ENCODE data around the gene CD44.

The CD44 gene

DNA sequence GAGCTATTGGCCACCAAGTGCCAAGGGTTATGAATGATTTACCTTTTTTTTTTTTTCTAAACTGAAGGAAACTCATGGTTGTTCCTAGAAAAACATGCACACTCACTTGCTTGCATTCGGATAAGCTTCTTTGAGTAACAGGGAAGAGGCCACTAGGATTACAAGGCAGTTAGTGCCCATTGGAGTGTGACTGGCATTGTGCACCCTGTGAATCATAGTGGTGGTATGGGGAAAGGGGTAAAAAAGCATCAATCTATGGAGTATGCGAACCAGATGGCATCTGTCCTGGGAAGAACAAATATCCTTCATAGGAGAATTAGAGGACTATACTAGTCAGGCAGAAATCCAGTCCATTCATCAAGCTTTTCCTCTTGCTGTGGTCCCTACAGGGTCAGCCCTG lies 24.2 kb downstream of the CD44 start:
- H3K27ac ChIP-seq: no peak overlapping the region
- peak; percentile 65 for DNase-seq
- H3K36me3 ChIP-seq: no peaks in the 10 kb centered on the region
- H3K4me3 ChIP-seq (ENCODE audit: low read depth, low read length): no peak overlapping the region
- TF ChIP-seq, protein P1, sequence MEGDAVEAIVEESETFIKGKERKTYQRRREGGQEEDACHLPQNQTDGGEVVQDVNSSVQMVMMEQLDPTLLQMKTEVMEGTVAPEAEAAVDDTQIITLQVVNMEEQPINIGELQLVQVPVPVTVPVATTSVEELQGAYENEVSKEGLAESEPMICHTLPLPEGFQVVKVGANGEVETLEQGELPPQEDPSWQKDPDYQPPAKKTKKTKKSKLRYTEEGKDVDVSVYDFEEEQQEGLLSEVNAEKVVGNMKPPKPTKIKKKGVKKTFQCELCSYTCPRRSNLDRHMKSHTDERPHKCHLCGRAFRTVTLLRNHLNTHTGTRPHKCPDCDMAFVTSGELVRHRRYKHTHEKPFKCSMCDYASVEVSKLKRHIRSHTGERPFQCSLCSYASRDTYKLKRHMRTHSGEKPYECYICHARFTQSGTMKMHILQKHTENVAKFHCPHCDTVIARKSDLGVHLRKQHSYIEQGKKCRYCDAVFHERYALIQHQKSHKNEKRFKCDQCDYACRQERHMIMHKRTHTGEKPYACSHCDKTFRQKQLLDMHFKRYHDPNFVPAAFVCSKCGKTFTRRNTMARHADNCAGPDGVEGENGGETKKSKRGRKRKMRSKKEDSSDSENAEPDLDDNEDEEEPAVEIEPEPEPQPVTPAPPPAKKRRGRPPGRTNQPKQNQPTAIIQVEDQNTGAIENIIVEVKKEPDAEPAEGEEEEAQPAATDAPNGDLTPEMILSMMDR (IDR thresholded peaks at IDR 0.05; ENCODE audit: low read depth, low read length): no peak
- H3K9me3 ChIP-seq (ENCODE audit: severe bottlenecking): no peaks in the 10 kb centered on the region
- no peaks in the 10 kb centered on the region for H3K27me3 ChIP-seq (ENCODE audit: insufficient read depth, low read depth, severe bottlenecking)

DNA sequence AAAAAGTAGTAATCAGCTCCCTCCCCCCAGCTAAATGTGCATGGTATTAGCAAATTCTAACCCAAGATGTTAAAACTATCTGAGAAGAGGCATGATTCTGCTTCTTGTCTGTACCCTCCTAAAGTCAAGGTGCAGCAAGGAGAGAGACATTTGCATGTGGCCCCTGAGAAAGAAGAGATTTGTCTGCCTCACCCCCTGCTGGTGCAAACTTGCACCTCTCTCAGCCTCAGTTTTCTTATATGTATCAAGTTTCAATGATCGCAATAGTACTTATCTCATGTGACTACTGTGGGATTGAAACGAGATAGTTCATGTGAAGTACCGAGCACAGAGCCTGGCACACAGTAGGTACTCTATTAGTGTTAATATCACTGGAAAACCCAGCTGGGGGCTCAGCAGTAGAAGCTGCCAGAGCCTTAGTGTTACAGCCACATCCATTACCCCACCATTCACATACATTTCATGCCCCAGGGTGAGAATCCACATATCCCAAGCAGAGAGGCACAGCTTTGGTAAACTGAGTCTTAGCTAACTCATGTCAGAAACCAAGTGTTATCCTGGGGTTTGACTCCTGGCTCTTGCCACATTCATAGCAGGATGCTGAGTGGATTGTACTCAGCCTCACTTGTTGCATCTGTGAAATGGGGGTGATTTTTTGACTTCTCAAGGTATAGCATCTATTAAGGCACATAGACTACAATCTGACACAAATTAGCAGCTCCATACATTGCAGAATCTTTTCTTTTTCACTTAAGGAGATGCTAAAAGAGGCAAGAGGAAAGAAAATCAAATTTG lies 24.9 kb downstream of the CD44 start:
- Histone ChIP-seq H3K27me3 (ENCODE audit: insufficient read depth, low read depth, severe bottlenecking) (no peaks in the 10 kb centered on the region), H3K9me3 (ENCODE audit: severe bottlenecking) (no peaks in the 10 kb centered on the region), H3K36me3 (no peaks in the 10 kb centered on the region), H3K4me3 (ENCODE audit: low read depth, low read length) (no peak overlapping the region), H3K27ac (peak overlapping the region; percentile 12; the same call in 1 of the 2 replicates)
- TF ChIP-seq, protein P1 (IDR thresholded peaks at IDR 0.05; ENCODE audit: low read depth, low read length): peak; percentile 51
- peak; percentile 39 for DNase-seq

DNA sequence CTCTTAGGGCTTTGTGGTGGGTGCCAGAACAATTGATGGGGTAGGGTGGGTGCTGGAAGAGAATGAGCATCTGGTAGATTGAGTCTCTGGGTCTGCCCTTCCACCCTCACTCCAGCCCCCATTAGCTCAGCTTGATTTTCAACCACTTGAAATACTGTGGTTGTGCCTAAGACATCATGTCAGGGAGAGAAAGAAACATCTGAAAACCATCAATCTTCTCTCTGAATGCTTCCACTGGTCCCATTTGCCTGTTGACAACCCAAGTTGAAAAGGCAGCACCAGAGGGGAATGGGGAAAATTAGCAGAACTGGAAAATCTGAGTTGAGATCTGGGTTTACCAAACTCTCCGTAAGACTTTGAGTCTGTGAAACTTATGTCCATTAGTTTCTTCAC lies 26.1 kb downstream of the CD44 start:
- TF ChIP-seq, protein P1 (IDR thresholded peaks at IDR 0.05; ENCODE audit: low read depth, low read length): no peak

DNA sequence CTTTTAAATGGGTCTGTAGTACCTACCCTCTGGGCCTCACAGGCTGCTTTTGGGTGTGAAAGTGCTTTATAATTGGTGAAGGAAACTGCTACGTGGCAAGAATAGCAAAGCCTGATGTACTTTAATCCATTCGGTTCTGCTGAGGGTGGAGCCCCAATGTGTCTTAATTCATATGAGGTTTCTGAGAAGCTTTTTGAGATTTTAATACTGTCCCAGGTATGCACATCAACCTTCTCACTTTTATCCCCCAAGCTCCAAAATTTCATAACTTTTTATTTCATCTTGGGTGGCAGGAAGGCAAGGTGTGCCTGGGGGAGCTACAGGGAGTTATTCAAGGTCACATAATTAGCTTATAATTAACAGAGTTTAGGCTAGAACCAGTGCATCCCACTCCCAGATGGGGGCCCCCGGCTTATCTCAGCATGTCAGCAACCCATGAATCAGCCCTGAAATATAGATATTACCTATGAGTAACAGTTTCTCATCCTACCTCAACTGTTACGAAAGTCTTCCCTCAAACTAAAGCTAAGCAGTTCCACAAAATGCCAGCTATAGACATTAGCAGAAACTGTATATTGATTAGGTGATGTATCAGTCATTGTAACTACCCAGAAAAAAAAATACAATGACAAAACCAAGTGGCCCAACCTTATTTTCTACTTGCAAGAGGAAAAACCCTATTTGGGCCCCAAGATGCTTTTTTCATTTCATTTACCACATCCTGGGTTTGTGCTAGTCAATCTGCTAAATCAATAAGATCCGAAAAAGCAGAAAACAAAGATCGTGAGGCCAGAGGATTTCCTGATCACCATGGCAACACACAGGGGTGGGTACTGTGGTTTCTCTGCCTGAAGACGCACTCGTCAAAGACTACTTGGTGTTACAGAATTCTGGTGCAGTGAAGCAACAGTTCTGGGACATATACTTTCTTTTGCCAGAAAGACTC lies 26.7 kb downstream of the CD44 start:
- Histone ChIP-seq H3K27ac (no peak overlapping the region), H3K9me3 (ENCODE audit: severe bottlenecking) (no peaks in the 10 kb centered on the region), H3K36me3 (no peaks in the 10 kb centered on the region), H3K4me3 (ENCODE audit: low read depth, low read length) (no peak overlapping the region), H3K27me3 (ENCODE audit: insufficient read depth, low read depth, severe bottlenecking) (no peaks in the 10 kb centered on the region)
- DNase-seq: peak; percentile 20
- TF ChIP-seq, protein P1 (IDR thresholded peaks at IDR 0.05; ENCODE audit: low read depth, low read length): no peak

More for the DNA sequence above, 26.1 kb downstream of the CD44 start:
- Histone ChIP-seq H3K36me3 (no peaks in the 10 kb centered on the region), H3K27ac (no peak overlapping the region), H3K4me3 (ENCODE audit: low read depth, low read length) (no peak overlapping the region), H3K27me3 (ENCODE audit: insufficient read depth, low read depth, severe bottlenecking) (no peaks in the 10 kb centered on the region), H3K9me3 (ENCODE audit: severe bottlenecking) (no peaks in the 10 kb centered on the region)
- DNase-seq: no peak

DNA sequence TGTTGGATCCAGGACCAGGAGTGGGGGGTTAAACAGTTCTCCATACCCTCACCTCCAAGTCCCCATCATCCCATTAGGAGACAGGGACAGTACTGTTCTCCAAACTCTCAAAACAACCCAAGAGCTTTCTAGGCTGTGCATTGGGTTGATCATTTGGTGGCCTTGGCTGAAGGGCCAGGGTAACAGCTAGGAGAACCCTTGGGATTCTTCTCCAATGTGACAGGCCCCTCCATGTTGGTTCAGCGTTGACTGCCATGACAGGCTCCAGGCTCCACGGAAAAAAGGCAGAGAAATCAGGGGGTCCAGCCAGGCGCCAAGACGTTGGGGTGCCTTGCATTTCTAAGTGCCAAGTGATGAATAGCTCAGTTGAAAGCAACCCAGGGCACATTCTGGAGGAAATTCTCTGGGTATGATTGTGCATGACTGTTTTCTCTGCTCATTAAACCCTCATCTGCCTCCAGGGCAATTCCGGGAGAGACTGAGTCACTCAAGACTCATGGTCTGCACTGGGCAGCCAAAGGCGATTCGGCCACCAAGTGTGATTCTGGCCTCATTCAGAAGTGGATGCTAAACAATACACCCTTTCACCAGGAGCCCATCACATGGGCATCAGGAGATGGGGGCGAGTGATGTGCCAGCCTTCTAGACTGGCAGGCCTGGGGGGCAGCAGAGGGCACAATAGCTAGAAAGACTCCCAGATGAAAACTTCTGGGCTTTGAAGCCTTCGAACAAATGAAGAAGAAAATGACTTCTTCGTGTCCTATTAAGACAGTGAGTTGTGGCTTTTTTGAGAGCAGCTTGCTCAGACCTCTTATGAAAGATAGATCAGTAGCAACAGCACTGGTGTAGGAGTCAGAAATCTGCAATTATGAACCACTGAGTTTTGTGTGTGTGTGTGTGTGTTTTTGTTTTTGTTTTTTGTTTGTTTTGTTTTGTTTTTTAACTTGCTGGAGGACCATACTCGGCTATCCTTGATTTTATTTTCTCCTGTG lies 27.7 kb downstream of the CD44 start:
- TF ChIP-seq, protein P1 (IDR thresholded peaks at IDR 0.05; ENCODE audit: low read depth, low read length): no peak
- no peaks in the 10 kb centered on the region for H3K36me3 ChIP-seq
- no peak overlapping the region for H3K4me3 ChIP-seq (ENCODE audit: low read depth, low read length)
- no peak for DNase-seq
- H3K27ac ChIP-seq: no peak overlapping the region
- no peaks in the 10 kb centered on the region for H3K9me3 ChIP-seq (ENCODE audit: severe bottlenecking)
- no peaks in the 10 kb centered on the region for H3K27me3 ChIP-seq (ENCODE audit: insufficient read depth, low read depth, severe bottlenecking)
